SK-N-SH (cell line): Measurements from ENCODE around the gene AFAP1. TPM values are rescaled to one million over a fixed set of nuclear protein-coding genes. Genes with fewer than 3 reads are reported as not detected.

Experiments
- CTCF ChIA-PET: fragments of 300-600, 350-600 bp; formaldehyde crosslinking; extraction: SDS; loops from one replicate; lab custom pipeline; 2021; lab: Yijun Ruan, JAX
- POLR2A ChIA-PET: fragments of 350-600 bp; sonication (Branson Sonifier 250); formaldehyde crosslinking; extraction: SDS; loops from one replicate; lab custom pipeline; 2020; ENCODE audit warnings: antibody characterized with exemption, inconsistent platforms; lab: Yijun Ruan, JAX
- DNase-seq: peaks from one replicate; pipeline ENCODE4 v3.0.0; 2012
- H2AFZ ChIP-seq: fragments of 200-600 bp; sonication (generic); 2 replicates; pipeline ENCODE4 v1.8.1; 2016; ENCODE audit warnings: antibody characterized with exemption, mild to moderate bottlenecking, low read depth
- H3F3A ChIP-seq: fragments of 200-600 bp; sonication (generic); replicated peaks from 2 replicates; pipeline ENCODE3; 2016; ENCODE audit warnings: antibody characterized with exemption, mild to moderate bottlenecking; ENCODE audit not compliant: insufficient read depth
- H3K27ac ChIP-seq, 2 experiments: fragments of 200-500 bp in 1 of 2; fragments of 200-600 bp in 1 of 2; sonication (Bioruptor generic) in 1 of 2; sonication (generic), shearing (Covaris generic) in 1 of 2; 2 replicates each; pipeline versions ENCODE4 v1.5.1 to v1.6.1; 2014 to 2016; ENCODE audit warnings: low read depth in 2 of 2, inconsistent platforms in 1 of 2, low read length in 1 of 2, mild to moderate bottlenecking in 1 of 2, mixed read lengths in 1 of 2
- H3K27me3 ChIP-seq: fragments of 200-600 bp; sonication (generic), shearing (Covaris generic); 2 replicates; pipeline ENCODE4 v1.6.1; 2016; ENCODE audit warnings: mixed run types; ENCODE audit not compliant: insufficient read depth
- H3K36me3 ChIP-seq, 2 experiments: fragments of 200-500 bp in 1 of 2; fragments of 200-600 bp in 1 of 2; sonication (Bioruptor generic) in 1 of 2; sonication (generic) in 1 of 2; replicated peaks in 1 of 2; 2 replicates each; pipeline versions ENCODE3 to v1.5.1; 2014 to 2016; ENCODE audit warnings: low read length in 1 of 2, mild to moderate bottlenecking in 1 of 2; ENCODE audit not compliant: insufficient read depth in 2 of 2, control insufficient read depth in 1 of 2
- H3K4me1 ChIP-seq, 2 experiments: fragments of 200-500 bp in 1 of 2; fragments of 200-600 bp in 1 of 2; sonication (Bioruptor generic) in 1 of 2; sonication (generic), shearing (Covaris generic) in 1 of 2; 2 replicates each; pipeline versions ENCODE4 v1.5.1 to v1.6.1; 2014 to 2016; ENCODE audit warnings: low read depth in 1 of 2, low read length in 1 of 2, mixed run types in 1 of 2; ENCODE audit not compliant: insufficient read depth in 2 of 2, control insufficient read depth in 1 of 2
- H3K4me2 ChIP-seq: fragments of 200-600 bp; sonication (generic), shearing (Covaris generic); 2 replicates; pipeline ENCODE4 v1.6.1; 2017; ENCODE audit warnings: mixed run types
- H3K4me3 ChIP-seq, 2 experiments: fragments of 200-500 bp in 1 of 2; fragments of 200-600 bp in 1 of 2; sonication (Bioruptor generic) in 1 of 2; sonication (generic), shearing (Covaris generic) in 1 of 2; 2 replicates each; pipeline versions ENCODE4 v1.5.1 to v1.8.1; 2014 to 2016; ENCODE audit warnings: low read depth in 2 of 2, inconsistent platforms in 1 of 2, low read length in 1 of 2, mild to moderate bottlenecking in 1 of 2, mixed read lengths in 1 of 2, moderate library complexity in 1 of 2
- H3K79me2 ChIP-seq: fragments of 200-600 bp; sonication (generic); 2 replicates; pipeline ENCODE4 v1.8.1; 2017; ENCODE audit warnings: mild to moderate bottlenecking; ENCODE audit not compliant: insufficient read depth
- H3K9ac ChIP-seq: fragments of 200-600 bp; sonication (generic); 2 replicates; pipeline ENCODE4 v1.6.1; 2017; ENCODE audit warnings: mixed run types
- H3K9me2 ChIP-seq: fragments of 200-600 bp; sonication (generic); 2 replicates; pipeline ENCODE4 v1.6.1; 2017; ENCODE audit warnings: mixed run types
- H3K9me3 ChIP-seq: fragments of 200-600 bp; sonication (generic); 2 replicates; pipeline ENCODE4 v1.6.1; 2017; ENCODE audit warnings: mixed run types, mild to moderate bottlenecking, moderate library complexity
- H4K20me1 ChIP-seq: fragments of 200-600 bp; sonication (generic); 2 replicates; pipeline ENCODE4 v1.6.1; 2017; ENCODE audit warnings: mild to moderate bottlenecking, mixed run types; ENCODE audit not compliant: insufficient read depth
- CHD2 ChIP-seq: fragments of 150-350 bp; IDR thresholded peaks from 2 replicates; pipeline ENCODE4 v1.6.1; 2018; ENCODE audit warnings: low read length; ENCODE audit not compliant: partially characterized antibody
- ELF1 ChIP-seq: IDR thresholded peaks from 2 replicates; pipeline ENCODE4 v1.4.0; 2012
- EP300 ChIP-seq, 2 experiments: IDR thresholded peaks; 2 replicates each; pipeline versions ENCODE4 v1.4.0 to v1.6.1; 2012; ENCODE audit warnings: borderline replicate concordance in 1 of 2, low read depth in 1 of 2, low read length in 1 of 2
- EZH2phosphoT487 ChIP-seq: fragments of 200-600 bp; sonication (generic); IDR thresholded peaks from 2 replicates; pipeline ENCODE4 v1.6.1; 2017; ENCODE audit warnings: low read depth, mixed run types, mild to moderate bottlenecking, antibody characterized with exemption, moderate library complexity, borderline replicate concordance
- FOXJ3 ChIP-seq: sonication (generic); formaldehyde crosslinking; IDR thresholded peaks from 2 replicates; pipeline ENCODE4 v1.5.1; 2020; ENCODE audit warnings: mild to moderate bottlenecking, missing genetic modification reagents
- FOXM1 ChIP-seq: IDR thresholded peaks from 2 replicates; pipeline ENCODE4 v1.4.0; 2012; ENCODE audit warnings: low read depth, mild to moderate bottlenecking
- GABPA ChIP-seq: IDR thresholded peaks from 2 replicates; pipeline ENCODE4 v1.4.0; 2012; ENCODE audit warnings: low read depth, mild to moderate bottlenecking
- GATA2 ChIP-seq: sonication (generic); formaldehyde crosslinking; IDR thresholded peaks from 2 replicates; pipeline ENCODE4 v1.5.0; 2020; ENCODE audit warnings: mild to moderate bottlenecking, missing genetic modification reagents
- IRF3 ChIP-seq: fragments of 150-350 bp; IDR thresholded peaks from 2 replicates; pipeline ENCODE4 v1.6.1; 2016; ENCODE audit warnings: mild to moderate bottlenecking, low read depth, low read length
- JUND ChIP-seq: IDR thresholded peaks from 2 replicates; pipeline ENCODE4 v1.4.0; 2012
- MAX ChIP-seq: IDR thresholded peaks from 2 replicates; pipeline ENCODE4 v1.4.0; 2012; ENCODE audit warnings: low read depth
- MEF2A ChIP-seq: IDR thresholded peaks from 2 replicates; pipeline ENCODE4 v1.4.0; 2012; ENCODE audit warnings: low read depth, borderline replicate concordance
- MXI1 ChIP-seq: IDR thresholded peaks from 2 replicates; pipeline ENCODE4 v1.6.1; 2012; ENCODE audit warnings: mild to moderate bottlenecking, low read depth, low read length, improper control_type of control experiment
- NFIC ChIP-seq: IDR thresholded peaks from 2 replicates; pipeline ENCODE4 v1.4.0; 2012; ENCODE audit warnings: borderline replicate concordance
- NRF1 ChIP-seq: IDR thresholded peaks from 2 replicates; pipeline ENCODE4 v1.6.1; 2012; ENCODE audit warnings: low read depth, mild to moderate bottlenecking, low read length
- POLR2AphosphoS5 ChIP-seq: IDR thresholded peaks from 2 replicates; pipeline ENCODE4 v1.6.1; 2012; ENCODE audit warnings: low read depth, low read length
- RAD21 ChIP-seq: IDR thresholded peaks from 2 replicates; pipeline ENCODE4 v1.6.1; 2012; ENCODE audit warnings: mild to moderate bottlenecking, low read length
- RCOR1 ChIP-seq: fragments of 150-350 bp; IDR thresholded peaks from 2 replicates; pipeline ENCODE4 v1.6.1; 2017; ENCODE audit warnings: antibody characterized with exemption, low read length
- RFX5 ChIP-seq: IDR thresholded peaks from 2 replicates; pipeline ENCODE4 v1.6.1; 2012; ENCODE audit warnings: mild to moderate bottlenecking, improper control_type of control experiment, low read length
- RXRA ChIP-seq: IDR thresholded peaks from 2 replicates; pipeline ENCODE4 v1.4.0; 2012; ENCODE audit warnings: low read depth, mild to moderate bottlenecking, borderline replicate concordance
- SIN3A ChIP-seq: IDR thresholded peaks from 2 replicates; pipeline ENCODE4 v1.6.1; 2012; ENCODE audit warnings: low read depth, mild to moderate bottlenecking, low read length, moderate library complexity, borderline replicate concordance
- SMC3 ChIP-seq: IDR thresholded peaks from 2 replicates; pipeline ENCODE4 v1.6.1; 2012; ENCODE audit warnings: low read depth, low read length, improper control_type of control experiment
- TAF1 ChIP-seq: IDR thresholded peaks from 2 replicates; pipeline ENCODE4 v1.6.1; 2012; ENCODE audit warnings: low read depth, mild to moderate bottlenecking, low read length, moderate library complexity, borderline replicate concordance
- TCF12 ChIP-seq: IDR thresholded peaks from 2 replicates; pipeline ENCODE4 v1.4.0; 2012
- TEAD4 ChIP-seq: IDR thresholded peaks from 2 replicates; pipeline ENCODE4 v1.4.0; 2012; ENCODE audit warnings: mild to moderate bottlenecking, borderline replicate concordance; ENCODE audit not compliant: insufficient read depth
- USF1 ChIP-seq: IDR thresholded peaks from 2 replicates; pipeline ENCODE4 v1.4.0; 2012; ENCODE audit warnings: low read depth, borderline replicate concordance
- YY1 ChIP-seq: IDR thresholded peaks from 2 replicates; pipeline ENCODE4 v1.4.0; 2012; ENCODE audit warnings: low read depth, mild to moderate bottlenecking
- WGBS: methylation state at CpG from one replicate; pipeline ENCODE4 v1.1.6; 2017; ENCODE audit warnings: low lambda C conversion rate; 5-methylcytosine and 5-hydroxymethylcytosine counted together
- polyA plus RNA-seq, 3 experiments: library from polyadenylated mRNA; depleted of rRNA; stranded (reverse); fragments of >200 nt; gene quantifications; 2 replicates each; pipeline ENCODE4 v1.2.3, GENCODE V29; 2012
- TF ChIP-seq, protein P1 (sequence below): fragments of 150-350 bp; IDR thresholded peaks from 2 replicates; pipeline ENCODE4 v1.6.1; 2017; ENCODE audit warnings: antibody characterized with exemption, low read length, low read depth, borderline replicate concordance
- TF ChIP-seq, protein P2 (sequence below): fragments of 200-600 bp; sonication (generic); IDR thresholded peaks from 2 replicates; pipeline ENCODE4 v1.6.1; 2017; ENCODE audit warnings: antibody characterized with exemption, mild to moderate bottlenecking, moderate library complexity
- TF ChIP-seq, protein P3 (sequence below): IDR thresholded peaks from 2 replicates; pipeline ENCODE4 v1.4.0; 2012; ENCODE audit warnings: low read depth, borderline replicate concordance

AFAP1 gene
- polyA plus RNA-seq, 1 of the 3 experiments (the other 2 are of a cell fraction) = 67.9 TPM

- Histone ChIP-seq H3K27me3 (no peaks in the 10 kb centered on the region), H3F3A (peaks cover 52% of the 10 kb centered on the region), H3K27ac (peak overlapping the region; percentile 96 to 97; a peak in 3 of 4 replicates), H3K9me3 (no peaks in the 10 kb centered on the region), H2AFZ (no peak overlapping the region), H3K4me2 (0 out of 2 replicates have a peak overlapping the region, but pooled peaks have one; percentile 0), H3K4me1 (peaks cover 57 to 59% of the 10 kb centered on the region in 2 experiments), H3K9me2 (no peaks in the 10 kb centered on the region), H3K79me2 (peaks cover 100% of the 10 kb centered on the region), H4K20me1 (peaks cover 71% of the 10 kb centered on the region), H3K4me3 (no peak overlapping the region), H3K36me3 (peaks cover 4 to 12% of the 10 kb centered on the region in 2 experiments), H3K9ac (no peak overlapping the region)
- ChIA-PET CTCF (interaction anchor here (1.1 to 7.4 kb wide), 3 partner anchors 16 to 109 kb away, joined by 3 to 46 read pairs (median 12); no protein-coding TSS in a partner anchor), POLR2A (no interaction called here)
- 100% methylated on average over 1 of the region's 1 CpG for WGBS
- no peak for DNase-seq
- TF ChIP-seq, protein P1, sequence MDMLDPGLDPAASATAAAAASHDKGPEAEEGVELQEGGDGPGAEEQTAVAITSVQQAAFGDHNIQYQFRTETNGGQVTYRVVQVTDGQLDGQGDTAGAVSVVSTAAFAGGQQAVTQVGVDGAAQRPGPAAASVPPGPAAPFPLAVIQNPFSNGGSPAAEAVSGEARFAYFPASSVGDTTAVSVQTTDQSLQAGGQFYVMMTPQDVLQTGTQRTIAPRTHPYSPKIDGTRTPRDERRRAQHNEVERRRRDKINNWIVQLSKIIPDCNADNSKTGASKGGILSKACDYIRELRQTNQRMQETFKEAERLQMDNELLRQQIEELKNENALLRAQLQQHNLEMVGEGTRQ = no peak
- TF ChIP-seq GATA2 (CRISPR knock-in tag) (peak; percentile 58), MEF2A (no peak), RXRA (no peak), YY1 (no peak), RFX5 (no peak), RAD21 (no peak), EZH2phosphoT487 (no peak), FOXM1 (no peak), POLR2AphosphoS5 (no peak), TCF12 (no peak), EP300 (IDR thresholded peaks at IDR 0.05; ENCODE audit: borderline replicate concordance in 1 of 2, low read depth in 1 of 2, low read length in 1 of 2) (no peak), NFIC (peak; percentile 60; the same call in 1 of the 2 replicates), CHD2 (no peak), ELF1 (no peak), SIN3A (no peak), NRF1 (no peak), TAF1 (no peak), JUND (no peak), MAX (no peak), USF1 (no peak), GABPA (no peak), RCOR1 (no peak), MXI1 (0 out of 2 replicates have a peak, but pooled peaks have one; percentile 39), TEAD4 (no peak), FOXJ3 (no peak), SMC3 (no peak), IRF3 (no peak)
- TF ChIP-seq, protein P2, sequence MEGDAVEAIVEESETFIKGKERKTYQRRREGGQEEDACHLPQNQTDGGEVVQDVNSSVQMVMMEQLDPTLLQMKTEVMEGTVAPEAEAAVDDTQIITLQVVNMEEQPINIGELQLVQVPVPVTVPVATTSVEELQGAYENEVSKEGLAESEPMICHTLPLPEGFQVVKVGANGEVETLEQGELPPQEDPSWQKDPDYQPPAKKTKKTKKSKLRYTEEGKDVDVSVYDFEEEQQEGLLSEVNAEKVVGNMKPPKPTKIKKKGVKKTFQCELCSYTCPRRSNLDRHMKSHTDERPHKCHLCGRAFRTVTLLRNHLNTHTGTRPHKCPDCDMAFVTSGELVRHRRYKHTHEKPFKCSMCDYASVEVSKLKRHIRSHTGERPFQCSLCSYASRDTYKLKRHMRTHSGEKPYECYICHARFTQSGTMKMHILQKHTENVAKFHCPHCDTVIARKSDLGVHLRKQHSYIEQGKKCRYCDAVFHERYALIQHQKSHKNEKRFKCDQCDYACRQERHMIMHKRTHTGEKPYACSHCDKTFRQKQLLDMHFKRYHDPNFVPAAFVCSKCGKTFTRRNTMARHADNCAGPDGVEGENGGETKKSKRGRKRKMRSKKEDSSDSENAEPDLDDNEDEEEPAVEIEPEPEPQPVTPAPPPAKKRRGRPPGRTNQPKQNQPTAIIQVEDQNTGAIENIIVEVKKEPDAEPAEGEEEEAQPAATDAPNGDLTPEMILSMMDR = no peak
- TF ChIP-seq, protein P3, sequence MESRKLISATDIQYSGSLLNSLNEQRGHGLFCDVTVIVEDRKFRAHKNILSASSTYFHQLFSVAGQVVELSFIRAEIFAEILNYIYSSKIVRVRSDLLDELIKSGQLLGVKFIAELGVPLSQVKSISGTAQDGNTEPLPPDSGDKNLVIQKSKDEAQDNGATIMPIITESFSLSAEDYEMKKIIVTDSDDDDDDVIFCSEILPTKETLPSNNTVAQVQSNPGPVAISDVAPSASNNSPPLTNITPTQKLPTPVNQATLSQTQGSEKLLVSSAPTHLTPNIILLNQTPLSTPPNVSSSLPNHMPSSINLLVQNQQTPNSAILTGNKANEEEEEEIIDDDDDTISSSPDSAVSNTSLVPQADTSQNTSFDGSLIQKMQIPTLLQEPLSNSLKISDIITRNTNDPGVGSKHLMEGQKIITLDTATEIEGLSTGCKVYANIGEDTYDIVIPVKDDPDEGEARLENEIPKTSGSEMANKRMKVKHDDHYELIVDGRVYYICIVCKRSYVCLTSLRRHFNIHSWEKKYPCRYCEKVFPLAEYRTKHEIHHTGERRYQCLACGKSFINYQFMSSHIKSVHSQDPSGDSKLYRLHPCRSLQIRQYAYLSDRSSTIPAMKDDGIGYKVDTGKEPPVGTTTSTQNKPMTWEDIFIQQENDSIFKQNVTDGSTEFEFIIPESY = no peak
Observed at GRCh38 chr4:7912826-7913225, 26.8 kb downstream of the AFAP1 start.
